COLO668 (cell line): ENCODE data around the gene LGALS3.
"Not testable (repeated sequence)": the region's sequence is repeated elsewhere in the genome, so short reads cannot be mapped to it uniquely, and the experiment has no call there.

Experiments
- DNase-seq: peaks from one replicate; lab custom pipeline; 2025; ENCODE audit not compliant: unreplicated experiment; lab: John Stamatoyannopoulos, UW

LGALS3 gene

DNA sequence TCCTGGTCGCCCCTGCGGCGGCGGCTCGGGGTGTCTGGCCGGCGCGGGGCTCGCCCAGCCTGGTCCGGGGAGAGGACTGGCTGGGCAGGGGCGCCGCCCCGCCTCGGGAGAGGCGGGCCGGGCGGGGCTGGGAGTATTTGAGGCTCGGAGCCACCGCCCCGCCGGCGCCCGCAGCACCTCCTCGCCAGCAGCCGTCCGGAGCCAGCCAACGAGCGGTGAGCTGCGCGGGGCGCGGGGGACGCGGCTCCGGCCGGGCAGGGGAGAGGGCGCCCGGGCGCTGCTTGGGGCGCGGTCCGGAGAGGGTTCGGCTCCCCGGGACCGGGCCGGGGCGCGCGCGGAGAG, at the start of gene LGALS3:
LGALS3 (plus strand) TSS at position 167 of the 342 bp plus-strand sequence. CDS start 8,122 bp downstream, outside the sequence.
- peak; percentile 57 for DNase-seq

DNA sequence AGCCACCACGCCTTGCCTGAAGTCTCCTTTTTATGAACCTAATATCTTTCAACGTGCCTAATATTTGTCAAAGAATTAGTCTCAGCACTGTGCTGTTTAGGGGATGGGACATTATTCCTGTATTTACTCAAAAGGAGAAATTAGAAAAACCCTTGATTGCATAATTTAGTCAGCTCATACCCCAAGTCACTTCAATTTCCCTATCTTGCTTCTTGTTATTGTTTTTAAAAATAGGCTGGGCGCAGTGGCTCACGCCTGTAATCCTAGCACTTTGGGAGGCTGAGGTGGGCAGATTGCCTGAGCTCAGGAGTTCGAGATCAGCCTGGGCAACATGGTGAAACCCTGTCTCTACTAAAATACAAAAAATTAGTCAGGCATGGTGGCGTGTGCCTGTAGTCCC, 49.1 kb upstream of the LGALS3 start:
- not testable (repeated sequence) for DNase-seq

DNA sequence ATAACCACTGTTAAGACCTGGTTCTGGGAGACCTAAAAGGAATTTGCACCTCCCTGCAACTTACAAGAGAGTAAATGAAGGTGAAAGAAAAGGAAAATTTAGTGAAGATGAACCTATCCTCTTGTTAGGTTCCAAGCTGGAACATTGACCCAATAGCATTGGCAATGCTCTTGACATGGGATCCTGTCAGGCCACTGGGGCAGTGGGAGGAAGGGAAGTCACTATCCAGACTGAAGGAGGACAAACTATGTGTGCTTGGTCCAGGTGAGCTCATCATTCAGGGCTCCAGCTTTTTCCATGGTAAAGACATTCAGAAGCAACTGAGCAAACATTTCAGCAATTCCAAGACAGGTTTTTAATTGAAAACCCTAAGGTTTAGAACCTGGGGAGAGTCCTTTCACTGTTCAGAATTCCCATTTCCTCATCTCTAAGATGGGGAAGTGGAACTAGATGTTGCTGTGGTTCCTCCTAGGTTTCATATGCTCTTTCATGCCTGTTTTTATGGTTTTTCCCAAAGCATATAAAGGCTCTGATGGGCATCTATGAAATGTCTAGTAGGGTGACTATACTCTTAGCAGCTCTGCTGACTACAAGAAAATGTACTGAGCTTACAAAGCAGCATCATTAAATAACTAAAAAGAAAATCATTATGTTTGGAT, 44.5 kb upstream of the LGALS3 start:
- DNase-seq: no peak

DNA sequence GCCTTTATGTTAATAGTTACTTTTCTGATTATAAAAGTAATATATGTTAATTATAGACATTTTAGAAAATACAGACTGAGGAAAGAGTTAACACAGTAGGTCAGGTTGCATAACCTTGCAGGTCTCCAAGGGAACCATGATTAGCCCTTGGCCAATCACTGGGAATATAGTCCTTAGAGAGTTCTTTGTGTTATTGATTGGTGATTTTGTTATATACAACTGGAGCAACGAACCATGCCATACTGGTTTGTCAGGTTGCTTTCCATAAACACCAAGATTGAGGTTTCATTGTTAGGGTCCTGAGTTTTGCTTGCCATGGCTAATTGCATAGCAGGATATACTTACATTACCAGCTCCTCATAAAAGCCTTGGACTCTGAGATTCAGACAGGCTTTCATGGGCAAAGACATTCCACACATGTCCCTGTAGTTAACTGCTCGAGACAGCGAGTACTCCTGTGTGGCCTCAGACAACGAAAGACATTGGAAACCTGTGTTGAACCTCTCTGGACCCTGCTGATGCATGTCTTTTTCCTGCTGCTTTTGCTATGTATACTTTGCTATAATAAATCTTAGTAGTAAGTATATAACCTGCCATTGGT, 43.9 kb upstream of the LGALS3 start:
- DNase-seq: no peak

DNA sequence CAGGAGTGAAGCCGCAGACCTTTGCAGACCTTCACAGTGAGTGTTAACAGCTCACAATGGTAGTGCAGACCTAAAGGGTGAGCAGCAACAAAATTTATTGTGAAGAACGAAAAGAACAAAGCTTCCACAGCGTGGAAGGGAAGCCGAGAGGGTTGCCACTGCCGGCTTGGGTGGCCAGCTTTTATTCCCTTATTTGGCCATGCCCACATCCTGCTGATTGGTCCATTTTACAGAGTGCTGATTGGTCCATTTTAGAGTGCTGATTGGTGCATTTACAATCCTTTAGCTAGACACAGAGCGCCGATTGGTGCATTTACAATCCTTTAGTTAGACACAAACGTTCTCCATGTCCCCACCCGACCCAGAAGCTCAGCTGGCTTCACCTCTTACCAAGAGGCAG, 42.1 kb upstream of the LGALS3 start:
- DNase-seq: no peak

DNA sequence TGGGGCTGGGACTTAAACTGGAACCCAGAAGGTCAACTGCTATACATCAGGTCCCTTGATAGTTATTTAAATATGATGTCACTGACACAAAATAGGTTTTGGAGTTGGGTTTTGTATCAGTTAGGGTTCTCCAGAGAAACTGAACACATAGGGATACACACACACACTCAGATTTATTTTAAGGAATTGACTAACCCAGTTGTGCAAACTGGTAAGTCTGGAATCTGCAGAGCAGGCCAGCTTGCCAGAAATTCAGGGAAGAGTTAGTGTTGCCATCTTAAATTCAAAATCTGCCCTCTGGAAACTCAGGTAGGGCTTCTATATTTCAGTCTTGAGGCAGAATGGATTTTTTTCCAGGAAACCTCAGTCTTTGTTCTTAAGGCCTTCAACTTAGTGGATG, 40.7 kb upstream of the LGALS3 start:
- DNase-seq: no peak

DNA sequence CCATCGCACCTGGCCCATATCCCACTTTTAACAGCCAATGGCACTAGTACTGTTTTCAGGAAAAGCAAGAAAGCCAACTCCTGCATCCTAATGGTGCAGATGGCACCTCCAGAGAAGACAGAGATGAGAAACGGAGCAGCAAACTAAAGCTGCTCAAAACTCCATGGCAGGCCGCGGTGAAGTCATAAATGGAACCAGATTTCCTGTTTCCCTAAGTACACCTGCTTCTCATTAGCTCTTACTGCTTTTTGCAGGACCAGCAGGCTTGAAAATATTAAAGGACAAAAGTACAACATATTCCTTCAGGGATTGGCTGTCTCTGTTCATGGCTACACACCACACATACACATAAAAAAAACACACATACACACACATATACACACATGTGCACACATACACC, 36.7 kb upstream of the LGALS3 start:
- DNase-seq: no peak

DNA sequence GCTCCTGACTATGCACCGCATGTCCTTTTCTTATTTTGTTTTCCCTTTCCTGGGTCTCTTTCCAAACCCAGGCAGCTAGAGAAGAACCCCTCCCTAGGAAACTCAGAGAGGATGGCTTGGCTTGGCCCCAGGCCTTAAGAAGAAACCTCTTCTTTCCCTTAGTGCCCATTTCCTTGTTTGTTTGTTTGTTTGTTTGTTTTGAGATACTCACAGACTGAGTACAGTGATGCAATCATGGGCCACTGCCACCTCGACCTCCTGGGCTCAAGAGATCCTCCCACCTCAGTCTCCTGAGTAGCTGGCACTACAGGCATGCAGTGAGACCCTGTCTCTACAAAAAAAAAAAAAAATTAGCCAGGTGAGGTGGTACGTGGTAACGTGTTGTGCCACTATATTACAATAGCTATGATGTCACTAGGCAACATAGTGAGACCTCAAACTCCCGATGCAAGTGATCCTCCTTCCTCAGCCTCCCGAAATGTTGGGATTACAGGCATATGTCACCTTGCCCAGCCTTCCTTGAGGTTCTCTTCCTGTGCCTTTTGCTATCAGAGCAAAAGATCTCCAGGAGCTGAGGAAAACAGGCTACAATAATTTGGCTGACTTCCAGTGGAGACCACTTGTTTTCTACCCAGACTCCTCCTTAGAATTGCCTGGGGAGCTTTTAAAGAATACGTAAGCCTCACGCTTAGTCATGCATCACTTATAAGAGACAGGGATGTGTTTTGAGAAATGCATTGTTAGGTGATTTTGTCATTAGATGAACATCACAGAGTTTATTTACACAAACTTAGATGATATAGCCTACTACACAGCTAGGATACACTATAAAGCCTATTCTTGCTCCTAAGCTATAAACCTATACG, 34.5 kb upstream of the LGALS3 start:
- no peak for DNase-seq

DNA sequence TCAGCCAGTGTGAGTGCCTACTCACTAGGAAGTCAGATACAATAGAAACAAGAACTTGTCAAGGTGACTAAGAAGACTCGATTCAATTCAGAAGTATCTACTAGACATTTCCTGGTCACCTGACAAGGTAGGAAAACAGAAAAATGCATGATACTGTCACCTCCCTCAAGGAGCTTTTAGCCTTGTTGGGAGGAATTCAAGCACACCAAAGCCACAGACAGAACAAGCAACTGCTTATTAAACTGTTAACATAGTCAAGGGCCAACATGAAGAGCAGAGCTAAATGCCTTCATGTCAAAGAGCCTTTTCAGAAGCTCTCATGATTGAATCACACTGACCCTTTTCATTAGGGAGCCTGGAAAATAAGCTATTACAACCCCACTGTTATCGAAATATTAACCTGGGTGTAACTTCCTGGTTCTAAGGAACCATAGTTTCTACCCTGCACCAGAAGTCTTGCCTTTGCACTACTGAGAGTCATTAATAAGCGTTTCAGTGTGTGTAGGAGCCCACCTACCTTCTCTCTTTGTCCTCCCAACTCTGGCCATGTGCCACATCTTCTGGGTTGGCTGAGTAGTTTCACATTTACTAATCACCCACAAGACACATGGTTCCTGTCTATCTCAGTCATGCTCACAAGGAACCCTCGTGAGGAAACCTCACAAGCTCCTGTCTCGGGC, 31.0 kb upstream of the LGALS3 start:
- no peak for DNase-seq

DNA sequence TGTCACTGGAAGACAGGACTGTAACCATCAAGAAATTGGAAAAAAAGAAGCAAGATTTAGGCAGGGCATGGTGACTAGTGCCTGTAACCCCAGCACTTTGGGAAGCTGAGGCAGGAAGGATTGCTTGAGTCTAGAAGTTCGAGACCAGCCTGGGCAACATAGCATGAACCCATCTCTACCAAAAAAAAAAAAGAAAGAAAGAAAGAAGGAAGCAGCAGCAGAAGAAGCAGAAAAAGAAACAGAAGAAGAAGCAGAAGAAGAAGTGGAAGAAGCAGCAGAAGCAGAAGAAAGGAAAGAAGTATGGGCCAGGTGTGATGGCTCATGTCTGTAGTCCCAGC, 30.5 kb upstream of the LGALS3 start:
- no peak for DNase-seq

DNA sequence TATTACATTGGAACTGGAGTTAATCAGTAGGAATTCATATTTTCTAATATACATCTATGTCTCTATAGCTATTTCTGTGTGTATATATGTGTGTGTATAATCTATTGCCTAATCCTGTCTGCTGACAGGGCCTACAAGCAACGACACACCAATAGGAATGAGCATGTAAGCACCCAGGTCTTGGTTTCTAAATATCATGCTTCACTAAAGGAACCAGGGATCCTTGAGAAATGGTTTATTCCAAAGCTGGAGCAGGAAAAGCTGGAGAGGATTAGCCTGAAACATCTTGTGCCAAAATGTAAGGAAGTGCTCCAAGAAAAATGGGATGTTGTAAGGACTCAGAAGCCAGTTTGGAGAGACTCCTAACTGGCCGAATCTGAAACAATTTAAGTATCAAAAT, 29.3 kb upstream of the LGALS3 start:
- no peak for DNase-seq

DNA sequence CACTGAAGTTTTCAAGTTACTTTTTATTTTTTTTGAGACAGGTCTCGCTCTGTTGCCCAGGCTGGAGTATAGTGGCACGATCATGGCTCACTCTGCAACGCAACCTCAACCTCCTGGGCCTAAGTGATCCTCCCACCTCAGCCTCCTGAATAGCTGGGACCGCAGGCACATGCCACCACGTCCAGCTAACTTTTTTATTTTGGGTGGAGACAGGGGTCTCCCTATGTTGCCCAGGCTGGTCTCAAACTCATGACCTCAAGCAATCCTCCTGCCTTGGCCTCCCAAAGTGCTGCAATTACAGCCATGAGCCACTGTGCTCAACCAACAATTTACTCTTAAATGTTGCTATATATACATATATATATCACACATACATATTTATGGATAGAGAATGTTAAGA, 27.4 kb upstream of the LGALS3 start:
- no peak for DNase-seq

DNA sequence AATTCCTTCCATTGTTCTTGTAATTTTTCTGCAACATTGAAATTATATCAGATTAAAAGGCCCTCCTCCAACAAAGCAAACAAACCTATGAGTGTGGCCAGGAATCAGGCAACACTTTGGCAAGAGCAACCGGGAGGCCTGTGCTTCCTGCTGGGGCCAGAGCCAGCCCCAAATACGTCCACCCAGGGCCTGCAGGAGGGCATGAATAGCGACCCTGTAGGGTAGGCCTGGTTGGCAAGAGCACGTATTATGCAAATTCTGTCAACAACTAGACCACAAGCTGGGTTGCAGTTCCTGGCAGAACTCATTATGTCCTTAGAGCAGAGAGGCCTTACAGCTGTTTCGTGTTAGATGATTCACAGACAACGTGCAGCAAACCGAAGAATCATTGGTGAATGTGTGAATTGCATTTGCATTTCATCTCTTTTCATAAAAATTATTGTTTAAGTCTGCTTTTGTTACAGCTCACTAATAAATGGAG, 26.9 kb upstream of the LGALS3 start:
- peak; percentile 76 for DNase-seq

DNA sequence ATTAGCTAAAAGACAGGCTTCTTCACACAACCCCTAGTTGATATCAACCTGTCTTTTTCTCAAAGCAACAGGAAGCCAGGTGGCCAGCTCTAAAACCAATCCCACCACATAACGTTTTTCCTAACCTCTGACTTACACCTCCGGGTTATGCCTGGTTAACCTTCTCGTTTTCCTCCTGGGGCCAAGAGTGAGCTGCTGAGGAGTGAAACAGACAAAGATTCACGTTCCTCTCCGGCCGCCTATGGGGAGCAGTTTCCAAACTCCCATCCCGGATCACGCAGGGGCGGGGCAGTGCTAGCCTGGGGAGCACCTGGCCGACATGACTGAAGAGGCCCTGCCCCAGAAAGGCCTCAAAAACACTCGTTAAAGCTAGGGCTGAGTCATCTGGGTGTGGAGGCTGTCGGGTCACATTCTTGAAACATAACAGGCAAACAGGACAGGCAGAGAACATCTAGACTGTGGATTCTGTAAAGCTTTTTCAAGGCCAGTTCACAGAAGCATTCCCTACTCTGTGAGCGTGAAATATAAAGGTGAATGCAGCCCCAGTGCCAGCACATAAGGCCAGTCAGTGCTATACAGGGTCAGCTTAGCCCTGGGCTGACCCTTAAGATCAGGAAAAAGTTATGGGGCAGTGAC, 25.9 kb upstream of the LGALS3 start:
- DNase-seq: peak; percentile 83

DNA sequence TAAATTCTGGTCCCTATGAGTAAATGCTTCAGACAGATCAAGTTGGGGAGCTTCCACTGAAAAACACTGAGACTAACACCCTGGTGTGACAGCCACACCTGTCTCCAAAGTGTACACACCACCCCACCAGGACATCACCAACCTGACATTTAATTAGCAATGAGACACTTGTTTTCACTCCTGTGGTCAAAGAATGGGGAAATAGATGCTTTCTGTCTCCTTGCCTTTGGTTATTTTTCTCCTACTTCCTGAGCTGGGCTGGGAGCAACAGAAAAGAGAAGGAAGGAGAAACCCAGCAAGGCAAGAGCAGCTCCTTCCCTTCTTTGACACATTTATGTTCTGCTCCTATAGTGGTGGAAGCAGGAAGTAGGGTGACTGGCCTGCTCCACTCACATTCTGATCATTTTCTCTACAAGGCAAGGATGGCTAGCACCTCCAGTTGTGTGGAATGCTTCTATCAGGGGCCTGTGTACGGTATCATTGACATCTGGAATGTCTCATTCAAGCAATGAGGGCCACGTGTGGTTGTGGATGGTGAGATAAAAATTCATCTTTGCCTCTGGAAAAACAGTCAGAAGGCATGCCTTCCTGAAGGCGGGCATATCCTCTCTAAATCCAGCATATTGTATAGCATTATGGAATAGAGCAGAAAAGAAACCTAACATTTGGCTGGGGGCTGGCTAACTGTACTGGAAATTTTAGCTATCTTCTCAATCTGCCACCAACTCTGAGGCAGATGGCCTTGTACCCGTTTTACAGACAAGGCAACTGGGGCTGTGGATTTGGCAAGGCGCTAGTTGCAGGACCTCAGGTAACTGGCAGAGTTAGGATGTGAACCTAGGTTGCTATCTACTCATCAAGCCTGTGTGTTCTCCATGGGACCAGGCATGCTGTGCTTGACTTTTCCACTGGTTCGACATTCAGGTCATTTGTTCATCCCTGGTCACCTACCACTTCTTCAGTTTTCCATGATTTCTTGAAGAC, 24.8 kb upstream of the LGALS3 start:
- no peak for DNase-seq

DNA sequence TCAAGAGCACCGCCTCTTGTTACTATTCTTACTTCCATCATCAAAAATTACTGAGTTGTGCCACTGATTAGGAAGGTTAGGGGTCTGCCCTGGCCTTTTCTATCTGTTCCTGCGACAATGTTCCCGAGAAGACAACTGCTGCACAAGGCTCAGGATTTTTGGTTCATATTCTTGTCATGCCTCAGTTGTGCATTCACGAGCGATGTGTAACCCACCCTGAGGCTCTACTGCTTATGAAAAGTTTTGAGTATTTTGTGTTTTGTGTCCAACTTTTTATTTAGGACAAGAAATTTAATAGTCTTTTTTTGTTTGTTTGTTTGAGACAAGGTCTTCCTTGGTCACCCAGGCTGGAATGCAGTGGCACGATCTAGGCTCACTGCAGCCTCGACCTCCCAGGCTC, 23.1 kb upstream of the LGALS3 start:
- DNase-seq: no peak

DNA sequence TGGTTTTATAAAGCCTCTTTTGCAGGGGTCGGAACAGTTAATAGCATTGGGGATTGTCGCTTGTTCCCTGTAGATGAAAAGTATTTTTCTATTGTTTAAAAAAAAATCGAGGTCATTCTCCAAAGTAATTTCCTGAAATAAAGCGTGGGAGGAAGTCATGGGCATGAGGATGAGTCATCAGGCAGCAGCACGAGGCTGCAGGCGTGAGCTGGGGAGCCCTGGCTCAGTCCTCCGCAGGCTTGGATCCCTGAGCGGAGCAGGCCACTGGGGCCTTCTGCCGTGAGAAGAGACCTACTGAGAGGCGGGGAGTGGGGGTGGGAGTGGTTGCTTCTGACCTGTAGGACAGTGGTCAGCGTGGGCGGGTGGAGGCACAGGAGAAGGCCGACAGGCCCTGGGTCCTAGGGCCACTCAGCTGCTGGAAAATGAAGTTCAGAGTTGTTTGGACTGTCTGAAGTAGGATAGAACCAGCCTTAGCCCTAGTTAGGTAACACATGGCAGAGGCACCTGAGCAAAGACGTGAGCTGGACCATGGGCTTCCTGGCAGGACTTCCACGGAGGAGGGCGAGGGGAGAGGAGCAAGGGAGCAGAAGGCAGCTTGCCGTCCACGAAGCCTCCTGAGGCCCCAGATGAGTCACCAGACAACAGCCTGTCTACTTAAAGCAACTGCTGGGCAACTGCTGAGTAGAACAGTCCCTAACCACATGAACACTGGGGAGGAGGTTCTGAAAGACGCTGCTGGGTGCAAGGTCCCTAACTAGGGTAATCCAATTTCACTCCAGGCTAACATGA, 21.1 kb upstream of the LGALS3 start:
- DNase-seq: no peak

DNA sequence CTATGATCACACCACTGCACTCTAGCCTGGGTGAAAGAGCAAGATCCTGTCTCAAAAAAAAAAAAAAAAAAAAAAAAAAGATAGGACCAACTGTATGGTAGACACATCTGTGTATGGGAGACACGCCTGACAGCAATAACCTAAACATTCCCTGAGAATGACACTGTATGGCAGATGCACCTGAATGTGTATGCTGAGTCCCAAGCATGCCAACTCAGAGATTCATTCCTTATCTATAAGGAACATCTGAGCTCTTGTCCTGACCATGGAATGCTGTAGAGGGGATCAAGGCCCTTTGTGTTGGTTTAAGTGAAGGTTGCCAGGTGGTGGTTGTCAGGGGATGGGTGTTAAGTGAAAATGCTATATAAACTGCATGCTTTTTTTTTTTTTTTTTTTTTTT, 19.2 kb upstream of the LGALS3 start:
- DNase-seq: no peak

DNA sequence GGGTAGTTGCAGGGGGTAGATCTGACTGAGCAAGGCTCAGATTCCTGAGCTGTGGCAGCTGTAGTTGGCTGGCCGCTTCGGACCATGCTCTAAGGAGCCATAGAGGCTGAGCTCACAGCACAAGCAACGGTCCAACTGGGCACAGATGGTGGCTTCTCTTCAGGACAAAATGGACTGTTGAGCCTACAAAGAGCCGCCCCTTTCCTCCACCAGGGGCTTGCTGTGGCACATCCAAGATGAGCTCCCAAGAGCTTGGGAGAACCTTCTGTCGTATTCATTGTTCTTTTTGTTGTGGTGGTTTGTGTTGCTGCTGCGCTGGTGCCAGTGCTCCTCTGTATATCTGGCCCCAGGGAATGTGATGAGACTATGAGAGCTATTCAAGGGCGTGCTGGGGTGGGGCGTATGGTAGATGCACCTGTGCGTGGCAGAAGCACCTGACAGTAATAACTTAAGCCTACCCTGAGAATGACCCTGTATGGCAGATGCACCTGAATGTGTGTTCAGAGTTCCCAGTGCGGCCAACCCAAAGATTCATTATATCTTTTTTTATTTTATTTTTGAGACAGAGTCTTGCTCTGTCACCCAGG, 17.8 kb upstream of the LGALS3 start:
- DNase-seq: no peak
